Body of pancreas (tissue), 4 donors: ENCODE results near the gene LHFPL6. TPM values are rescaled to one million over a fixed set of nuclear protein-coding genes. Genes with fewer than 3 reads are reported as not detected.

Source experiments
- ATAC-seq: fragments of 150-250 bp; one replicate; pipeline ENCODE4 v1.9.1; 2016
- DNase-seq, 4 donors: peaks; one replicate each; pipeline ENCODE4 v3.0.0-alpha.2; 2019
- H3K27ac ChIP-seq, 4 donors: fragments of 200-600 bp; sonication (generic); 1 replicate in 3 of 4; 2 replicates in 1 of 4; pipeline versions ENCODE4 v1.5.1 to v1.6.1; 2016 to 2019; ENCODE audit warnings: mild to moderate bottlenecking in 1 of 4, mixed read lengths in 1 of 4, moderate library complexity in 1 of 4
- H3K27me3 ChIP-seq, 2 donors: fragments of 200-600 bp; sonication (generic); one replicate each; pipeline ENCODE4 v1.6.0; 2016; ENCODE audit warnings: mild to moderate bottlenecking in 1 of 2
- H3K36me3 ChIP-seq, 2 donors: fragments of 200-600 bp; sonication (generic); replicated peaks in 1 of 2; 2 replicates each; pipeline ENCODE4 v1.5.1; 2016; ENCODE audit warnings: low read depth in 2 of 2; ENCODE audit not compliant: insufficient read depth in 1 of 2
- H3K4me1 ChIP-seq: fragments of 200-600 bp; sonication (generic); one replicate; pipeline ENCODE4 v1.6.0; 2016
- H3K4me3 ChIP-seq, 2 donors: fragments of 200-600 bp; sonication (generic); 1 replicate in 1 of 2; 2 replicates in 1 of 2; pipeline ENCODE4 v1.5.1; 2016 to 2019
- H3K9me3 ChIP-seq, 3 donors: fragments of 200-600 bp; sonication (generic); 1 replicate in 2 of 3; 2 replicates in 1 of 3; pipeline ENCODE4 v1.5.1; 2016
- POLR2A ChIP-seq, 3 donors: fragments of 450-650 bp; IDR thresholded peaks; one replicate each; pipeline ENCODE4 v1.6.1; 2016; ENCODE audit warnings: antibody characterized with exemption in 3 of 3, mild to moderate bottlenecking in 2 of 3
- WGBS, 2 donors: methylation state at CpG; one replicate each; pipeline ENCODE4 v1.1.5; 2017; 5-methylcytosine and 5-hydroxymethylcytosine counted together
- intact Hi-C: fragments of 100-400 bp; cut with DNase I; formaldehyde crosslinking; loops from one replicate; pipeline ENCODE4 v1.15.1; 2023
- total RNA-seq, 2 donors: library from RNA; depleted of rRNA; stranded (reverse); fragments of >200 nt; gene quantifications; one replicate each; pipeline ENCODE4 v1.1.0, GENCODE V29; 2016
- TF ChIP-seq, protein P1 (sequence below), 7 experiments: fragments of 450-650 bp in 4 of 7; fragments of 200-600 bp in 3 of 7; sonication (generic) in 3 of 7; IDR thresholded peaks; one replicate each; pipeline ENCODE4 v1.5.1; 2016 to 2019; ENCODE audit warnings: antibody characterized with exemption in 7 of 7

The LHFPL6 gene
- total RNA-seq, 2 donors from 2014 or later, result 18.4 to 30.7 TPM

GRCh38 chr13:39350461-39350881, 252.5 kb downstream of the LHFPL6 start:
- no peak for DNase-seq
- WGBS, 2 donors, result 28 to 33% methylated on average over 3 of the region's 3 CpGs
- no peak overlapping the region for H3K27ac ChIP-seq
- H3K9me3 ChIP-seq, result no peaks in the 10 kb centered on the region
- intact Hi-C loops, result no loop called here
- H3K4me1 ChIP-seq, result no peaks in the 10 kb centered on the region
- no peaks in the 10 kb centered on the region for H3K36me3 ChIP-seq
- ATAC-seq, result no peak
- no peaks in the 10 kb centered on the region for H3K27me3 ChIP-seq
- no peak for TF ChIP-seq POLR2A (IDR thresholded peaks at IDR 0.05)
- TF ChIP-seq, protein P1, sequence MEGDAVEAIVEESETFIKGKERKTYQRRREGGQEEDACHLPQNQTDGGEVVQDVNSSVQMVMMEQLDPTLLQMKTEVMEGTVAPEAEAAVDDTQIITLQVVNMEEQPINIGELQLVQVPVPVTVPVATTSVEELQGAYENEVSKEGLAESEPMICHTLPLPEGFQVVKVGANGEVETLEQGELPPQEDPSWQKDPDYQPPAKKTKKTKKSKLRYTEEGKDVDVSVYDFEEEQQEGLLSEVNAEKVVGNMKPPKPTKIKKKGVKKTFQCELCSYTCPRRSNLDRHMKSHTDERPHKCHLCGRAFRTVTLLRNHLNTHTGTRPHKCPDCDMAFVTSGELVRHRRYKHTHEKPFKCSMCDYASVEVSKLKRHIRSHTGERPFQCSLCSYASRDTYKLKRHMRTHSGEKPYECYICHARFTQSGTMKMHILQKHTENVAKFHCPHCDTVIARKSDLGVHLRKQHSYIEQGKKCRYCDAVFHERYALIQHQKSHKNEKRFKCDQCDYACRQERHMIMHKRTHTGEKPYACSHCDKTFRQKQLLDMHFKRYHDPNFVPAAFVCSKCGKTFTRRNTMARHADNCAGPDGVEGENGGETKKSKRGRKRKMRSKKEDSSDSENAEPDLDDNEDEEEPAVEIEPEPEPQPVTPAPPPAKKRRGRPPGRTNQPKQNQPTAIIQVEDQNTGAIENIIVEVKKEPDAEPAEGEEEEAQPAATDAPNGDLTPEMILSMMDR (IDR thresholded peaks at IDR 0.05), result no peak
- H3K4me3 ChIP-seq, result no peak overlapping the region

- Histone ChIP-seq H3K27me3 (no peaks in the 10 kb centered on the region), H3K4me1 (no peaks in the 10 kb centered on the region), H3K4me3 (no peak overlapping the region), H3K9me3 (no peaks in the 10 kb centered on the region), H3K27ac (no peak overlapping the region), H3K36me3 (no peaks in the 10 kb centered on the region)
- WGBS, 2 donors, result 80 to 82% methylated on average over 6 of the region's 6 CpGs
- intact Hi-C loops, result no loop called here
- ATAC-seq (no peak), DNase-seq (no peak)
- TF ChIP-seq, protein P1 (IDR thresholded peaks at IDR 0.05), result no peak
- TF ChIP-seq POLR2A (IDR thresholded peaks at IDR 0.05), result no peak
Observed at GRCh38 chr13:39349391-39349960, 253.5 kb downstream of the LHFPL6 start.

DNA sequence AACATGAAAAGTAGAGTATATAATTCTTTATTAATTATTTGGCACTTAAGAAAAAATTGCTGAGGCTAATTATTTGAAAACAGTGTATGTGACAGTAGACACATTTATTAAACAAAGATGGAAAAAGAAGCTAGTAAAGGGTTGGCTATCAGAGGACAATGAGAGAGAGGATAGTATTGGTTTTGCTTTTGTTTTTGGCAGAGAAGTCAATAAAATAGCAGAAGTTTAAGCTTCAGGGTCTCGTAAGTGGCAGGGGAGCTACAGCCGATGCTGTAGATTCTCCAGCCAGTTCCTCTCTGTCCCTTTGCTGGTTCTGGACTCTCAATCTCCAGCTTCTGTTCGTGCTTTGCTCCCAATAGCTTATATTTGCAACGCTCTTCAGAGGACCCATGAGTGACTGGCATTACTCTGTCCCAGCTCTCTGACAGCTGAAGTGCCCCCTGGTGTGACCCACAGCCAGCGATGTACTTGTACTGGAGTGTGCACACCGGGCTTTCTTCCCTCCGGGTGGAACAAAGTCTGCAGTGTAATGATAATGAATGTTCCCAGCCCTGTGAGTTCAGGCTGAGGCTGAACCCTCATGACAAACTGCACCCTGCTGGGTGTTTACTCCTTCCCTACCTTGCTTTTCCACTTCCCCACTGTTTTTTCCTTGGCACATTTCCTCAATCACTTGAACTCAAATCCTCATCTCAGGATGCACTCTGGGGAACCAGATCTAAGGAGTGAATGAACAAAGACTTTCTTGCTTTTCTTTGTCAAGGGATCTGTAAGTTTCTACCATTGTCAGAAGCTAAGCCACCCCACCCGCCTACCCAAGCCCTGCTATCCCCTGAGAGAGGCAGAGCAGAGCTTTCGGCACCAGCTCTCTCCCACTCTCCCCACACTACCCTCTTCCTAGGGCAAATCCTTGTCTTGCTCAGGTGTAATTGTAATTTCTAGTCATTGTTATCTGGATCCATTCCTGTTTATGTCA, 254.8 kb downstream of the LHFPL6 start:
- DNase-seq, result no peak
- H3K4me3 ChIP-seq, result no peak overlapping the region
- no peaks in the 10 kb centered on the region for H3K27me3 ChIP-seq
- intact Hi-C loops, result no loop called here
- no peak for ATAC-seq
- H3K4me1 ChIP-seq, result no peaks in the 10 kb centered on the region
- TF ChIP-seq, protein P1 (IDR thresholded peaks at IDR 0.05), result no peak
- no peak for TF ChIP-seq POLR2A (IDR thresholded peaks at IDR 0.05)
- no peaks in the 10 kb centered on the region for H3K36me3 ChIP-seq
- H3K27ac ChIP-seq, result no peak overlapping the region
- no peaks in the 10 kb centered on the region for H3K9me3 ChIP-seq
- WGBS, 2 donors, result 43 to 64% methylated on average over 9 of the region's 9 CpGs

DNA sequence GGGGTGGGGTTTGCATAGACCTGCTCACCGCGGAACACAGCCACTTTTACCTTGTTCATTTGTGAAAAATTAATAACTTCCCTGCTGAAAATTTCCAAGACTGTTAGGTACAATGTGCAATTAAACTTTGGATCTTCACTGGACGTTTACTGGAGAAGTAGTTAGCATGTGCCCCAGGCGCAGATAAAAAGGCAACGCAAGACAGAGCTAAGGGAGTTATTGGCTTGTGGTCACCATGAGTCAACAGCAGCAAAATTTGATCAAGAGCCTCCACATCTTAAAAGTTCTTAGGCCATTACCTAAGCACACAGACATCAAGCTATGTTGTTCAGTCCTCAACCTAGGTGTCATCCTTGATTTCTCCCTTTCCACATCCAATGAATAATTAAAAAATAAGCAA, 257.0 kb downstream of the LHFPL6 start:
- no peak for ATAC-seq
- Histone ChIP-seq H3K4me3 (no peak overlapping the region), H3K4me1 (no peaks in the 10 kb centered on the region), H3K27ac (no peak overlapping the region), H3K27me3 (no peaks in the 10 kb centered on the region), H3K9me3 (no peaks in the 10 kb centered on the region), H3K36me3 (no peaks in the 10 kb centered on the region)
- WGBS, 2 donors, result 72 to 84% methylated on average over 5 of the region's 5 CpGs
- intact Hi-C loops, result no loop called here
- no peak for DNase-seq
- TF ChIP-seq, protein P1 (IDR thresholded peaks at IDR 0.05), result no peak
- no peak for TF ChIP-seq POLR2A (IDR thresholded peaks at IDR 0.05)
